NCI-H128 (cell line): ENCODE measurements around the gene LRRIQ4.

Experiments
- DNase-seq: peaks from one replicate; lab custom pipeline; 2025; ENCODE audit not compliant: unreplicated experiment; lab: John Stamatoyannopoulos, UW

The LRRIQ4 gene

GRCh38 chr3:169812332-169813235, at the start of gene LRRIQ4, which contains the start of gene LRRC34:
Gene LRRIQ4, plus strand, starts transcription at chr3:169812870. Its CDS starts 9,052 bp downstream, at chr3:169821922.
Gene LRRC34, minus strand, starts transcription at chr3:169812904. Its CDS starts 356 bp downstream, at chr3:169812548.
- peak; percentile 53 for DNase-seq

GRCh38 chr3:169764312-169764881, 48.3 kb upstream of the LRRIQ4 start:
- no peak for DNase-seq

GRCh38 chr3:169764882-169765612, 47.6 kb upstream of the LRRIQ4 start, which contains the start of gene TERC:
Gene TERC, minus strand, starts transcription at chr3:169765060.
- peak; percentile 49 for DNase-seq

- no peak for DNase-seq
Observed at GRCh38 chr3:169769287-169770181, 43.1 kb upstream of the LRRIQ4 start, which contains the start of gene ACTRT3. Gene ACTRT3, minus strand, starts transcription at chr3:169769561. Its CDS starts 41 bp downstream, at chr3:169769520.

GRCh38 chr3:169771497-169772304, 41.0 kb upstream of the LRRIQ4 start:
- DNase-seq = peak; percentile 84

GRCh38 chr3:169772305-169772896, 40.3 kb upstream of the LRRIQ4 start:
- DNase-seq = peak; percentile 71

- peak; percentile 87 for DNase-seq
Observed at GRCh38 chr3:169772897-169773816, 39.5 kb upstream of the LRRIQ4 start, which contains the start of gene MYNN. Gene MYNN, plus strand, starts transcription at chr3:169773396. Its CDS starts 900 bp downstream, at chr3:169774296.

- no peak for DNase-seq
Observed at GRCh38 chr3:169774186-169774585, 38.5 kb upstream of the LRRIQ4 start.

GRCh38 chr3:169777822-169778221, 34.8 kb upstream of the LRRIQ4 start:
- no peak for DNase-seq

- DNase-seq = no peak
Observed at GRCh38 chr3:169780742-169781141, 31.9 kb upstream of the LRRIQ4 start.

- DNase-seq = no peak
Observed at GRCh38 chr3:169781209-169781855, 31.3 kb upstream of the LRRIQ4 start.

GRCh38 chr3:169787120-169787519, 25.6 kb upstream of the LRRIQ4 start:
- no peak for DNase-seq

GRCh38 chr3:169787791-169788190, 24.9 kb upstream of the LRRIQ4 start:
- no peak for DNase-seq

GRCh38 chr3:169790219-169790618, 22.5 kb upstream of the LRRIQ4 start:
- no peak for DNase-seq

GRCh38 chr3:169790687-169791429, 21.8 kb upstream of the LRRIQ4 start:
- DNase-seq = no peak

- DNase-seq = no peak
Observed at GRCh38 chr3:169792359-169792758, 20.3 kb upstream of the LRRIQ4 start.

- DNase-seq = no peak
Observed at GRCh38 chr3:169804681-169805080, 8.0 kb upstream of the LRRIQ4 start.
